Prostate gland (tissue), 2 donors: Measurements from ENCODE around the gene TTLL5. TPM values are rescaled to one million over a fixed set of nuclear protein-coding genes. Genes with fewer than 3 reads are reported as not detected.

Source experiments
- DNase-seq: peaks from one replicate; pipeline ENCODE4 v3.0.0-alpha.2; 2019; ENCODE audit warnings: low spot score
- H3K27ac ChIP-seq, 2 donors: fragments of 200-600 bp; sonication (generic); 2 replicates each; pipeline ENCODE4 v1.5.1; 2017 to 2019
- H3K27me3 ChIP-seq: fragments of 200-600 bp; sonication (generic); replicated peaks from 2 replicates; pipeline ENCODE4 v1.5.1; 2019; ENCODE audit not compliant: insufficient read depth
- H3K36me3 ChIP-seq, 2 donors: fragments of 200-600 bp; sonication (generic); 1 replicate in 1 of 2; 2 replicates in 1 of 2; pipeline versions ENCODE4 v1.5.1 to v1.8.1; 2017 to 2019
- H3K4me1 ChIP-seq: fragments of 200-600 bp; sonication (generic); replicated peaks from 2 replicates; pipeline ENCODE4 v1.5.1; 2019
- H3K4me3 ChIP-seq, 2 donors: fragments of 200-600 bp; sonication (generic); 2 replicates each; pipeline ENCODE4 v1.5.1; 2017 to 2019
- H3K9me3 ChIP-seq: fragments of 200-600 bp; sonication (generic); 2 replicates; pipeline ENCODE4 v1.5.1; 2017
- POLR2A ChIP-seq: fragments of 450-650 bp; IDR thresholded peaks from one replicate; pipeline ENCODE4 v1.6.1; 2016; ENCODE audit warnings: antibody characterized with exemption, mild to moderate bottlenecking
- POLR2AphosphoS5 ChIP-seq: sonication (generic); formaldehyde crosslinking; IDR thresholded peaks from one replicate; pipeline ENCODE4 v1.6.1; 2017; ENCODE audit warnings: antibody characterized with exemption
- WGBS: methylation state at CpG from one replicate; pipeline ENCODE4 v1.1.5; 2018; 5-methylcytosine and 5-hydroxymethylcytosine counted together
- intact Hi-C: fragments of 100-400 bp; cut with DNase I; formaldehyde crosslinking; loops from one replicate; pipeline ENCODE4 v1.14.2; 2022
- total RNA-seq, 2 donors: library from RNA; depleted of rRNA; stranded (reverse); fragments of >200 nt; gene quantifications; one replicate each; pipeline ENCODE4 v1.1.0, GENCODE V29; 2016
- TF ChIP-seq, protein P1 (sequence below), 4 experiments: fragments of 200-600 bp in 2 of 4; fragments of 450-650 bp in 2 of 4; sonication (generic) in 2 of 4; IDR thresholded peaks; 1 replicate in 3 of 4; 2 replicates in 1 of 4; pipeline ENCODE4 v1.5.1; 2016 to 2019; ENCODE audit warnings: antibody characterized with exemption in 4 of 4, mild to moderate bottlenecking in 2 of 4, moderate library complexity in 2 of 4

The TTLL5 gene
- total RNA-seq, 2 donors from 2014 or later, result 40.3 to 46.2 TPM

GRCh38 chr14:75747899-75748298 lies 86.9 kb downstream of the TTLL5 start:
- intact Hi-C loops, result no loop called here
- no peak for DNase-seq
- H3K9me3 ChIP-seq, result no peaks in the 10 kb centered on the region
- TF ChIP-seq POLR2A (no peak), POLR2AphosphoS5 (no peak)
- TF ChIP-seq, protein P1, sequence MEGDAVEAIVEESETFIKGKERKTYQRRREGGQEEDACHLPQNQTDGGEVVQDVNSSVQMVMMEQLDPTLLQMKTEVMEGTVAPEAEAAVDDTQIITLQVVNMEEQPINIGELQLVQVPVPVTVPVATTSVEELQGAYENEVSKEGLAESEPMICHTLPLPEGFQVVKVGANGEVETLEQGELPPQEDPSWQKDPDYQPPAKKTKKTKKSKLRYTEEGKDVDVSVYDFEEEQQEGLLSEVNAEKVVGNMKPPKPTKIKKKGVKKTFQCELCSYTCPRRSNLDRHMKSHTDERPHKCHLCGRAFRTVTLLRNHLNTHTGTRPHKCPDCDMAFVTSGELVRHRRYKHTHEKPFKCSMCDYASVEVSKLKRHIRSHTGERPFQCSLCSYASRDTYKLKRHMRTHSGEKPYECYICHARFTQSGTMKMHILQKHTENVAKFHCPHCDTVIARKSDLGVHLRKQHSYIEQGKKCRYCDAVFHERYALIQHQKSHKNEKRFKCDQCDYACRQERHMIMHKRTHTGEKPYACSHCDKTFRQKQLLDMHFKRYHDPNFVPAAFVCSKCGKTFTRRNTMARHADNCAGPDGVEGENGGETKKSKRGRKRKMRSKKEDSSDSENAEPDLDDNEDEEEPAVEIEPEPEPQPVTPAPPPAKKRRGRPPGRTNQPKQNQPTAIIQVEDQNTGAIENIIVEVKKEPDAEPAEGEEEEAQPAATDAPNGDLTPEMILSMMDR (IDR thresholded peaks at IDR 0.05), result no peak
- H3K4me1 ChIP-seq, result no peaks in the 10 kb centered on the region
- no peaks in the 10 kb centered on the region for H3K36me3 ChIP-seq
- H3K4me3 ChIP-seq, result no peak overlapping the region
- no peaks in the 10 kb centered on the region for H3K27me3 ChIP-seq
- WGBS, result 44% methylated on average over 2 of the region's 2 CpGs
- no peak overlapping the region for H3K27ac ChIP-seq

DNA sequence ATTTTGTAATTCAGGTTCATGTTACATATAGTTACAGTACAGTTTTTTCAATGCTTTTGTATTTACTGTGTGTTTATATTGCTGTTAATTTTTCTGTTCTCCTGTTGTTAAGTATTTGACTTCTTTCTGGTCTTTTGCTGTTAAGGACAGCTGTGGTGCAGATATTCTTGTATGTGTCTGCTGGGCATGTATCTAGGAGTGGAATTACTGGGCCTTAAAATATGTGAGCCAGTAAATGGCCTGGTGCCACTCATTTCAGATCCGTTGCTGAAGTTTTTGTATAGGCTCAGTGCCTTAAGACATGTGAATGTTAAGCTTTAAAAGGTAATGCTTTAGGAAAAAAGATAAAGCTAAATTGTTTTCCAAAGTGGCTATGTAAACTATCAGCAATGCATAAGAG lies 87.3 kb downstream of the TTLL5 start:
- H3K36me3 ChIP-seq, result no peaks in the 10 kb centered on the region
- no peaks in the 10 kb centered on the region for H3K4me1 ChIP-seq
- H3K9me3 ChIP-seq, result no peaks in the 10 kb centered on the region
- H3K4me3 ChIP-seq, result no peak overlapping the region
- no peaks in the 10 kb centered on the region for H3K27me3 ChIP-seq
- TF ChIP-seq POLR2A (no peak), POLR2AphosphoS5 (no peak)
- TF ChIP-seq, protein P1 (IDR thresholded peaks at IDR 0.05), result no peak
- whole genome bisulfite sequencing, result 38% methylated on average over 1 of the region's 1 CpG
- DNase-seq, result no peak
- H3K27ac ChIP-seq, result no peak overlapping the region
- intact Hi-C loops, result no loop called here

DNA sequence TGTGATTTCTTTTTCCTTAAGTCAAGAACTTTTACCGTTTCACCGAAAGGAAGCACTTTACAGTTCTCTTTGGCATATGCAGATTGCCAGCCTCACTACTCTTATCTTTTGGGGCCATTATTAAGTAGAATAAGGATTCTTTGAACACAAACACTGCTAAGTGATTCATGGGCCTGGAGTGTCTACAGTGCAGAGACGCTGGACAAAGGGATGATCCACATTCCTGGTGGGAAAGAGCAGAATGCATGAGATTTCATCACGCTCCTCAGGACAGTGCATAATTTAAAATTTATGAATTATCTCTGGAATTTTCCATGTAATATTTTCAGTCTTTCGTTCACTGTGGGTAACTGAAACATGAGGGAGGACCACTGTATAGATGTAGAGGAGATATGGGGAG lies 90.2 kb downstream of the TTLL5 start:
- intact Hi-C loops, result no loop called here
- no peak for TF ChIP-seq POLR2AphosphoS5
- no peak for TF ChIP-seq POLR2A
- TF ChIP-seq, protein P1 (IDR thresholded peaks at IDR 0.05), result no peak

GRCh38 chr14:75752086-75752485 lies 91.0 kb downstream of the TTLL5 start:
- H3K9me3 ChIP-seq, result no peaks in the 10 kb centered on the region
- H3K36me3 ChIP-seq, result no peaks in the 10 kb centered on the region
- no peak for DNase-seq
- H3K4me3 ChIP-seq, result no peak overlapping the region
- H3K27me3 ChIP-seq, result no peaks in the 10 kb centered on the region
- intact Hi-C loops, result no loop called here
- WGBS, result 77% methylated on average over 3 of the region's 3 CpGs
- H3K27ac ChIP-seq, result no peak overlapping the region
- H3K4me1 ChIP-seq, result no peaks in the 10 kb centered on the region
- TF ChIP-seq, protein P1 (IDR thresholded peaks at IDR 0.05), result no peak
- no peak for TF ChIP-seq POLR2A

More for the DNA sequence above, 90.2 kb downstream of the TTLL5 start:
- no peak for DNase-seq
- Histone ChIP-seq H3K27me3 (no peaks in the 10 kb centered on the region), H3K27ac (no peak overlapping the region), H3K36me3 (no peaks in the 10 kb centered on the region), H3K4me3 (no peak overlapping the region), H3K4me1 (no peaks in the 10 kb centered on the region), H3K9me3 (no peaks in the 10 kb centered on the region)
- 89% methylated on average over 5 of the region's 5 CpGs for WGBS

GRCh38 chr14:75752907-75753594 lies 92.0 kb downstream of the TTLL5 start:
- intact Hi-C loops, result no loop called here
- 39% methylated on average over 4 of the region's 4 CpGs for WGBS
- Histone ChIP-seq H3K36me3 (no peaks in the 10 kb centered on the region), H3K27ac (no peak overlapping the region), H3K9me3 (no peaks in the 10 kb centered on the region), H3K4me1 (no peaks in the 10 kb centered on the region), H3K27me3 (no peaks in the 10 kb centered on the region), H3K4me3 (no peak overlapping the region)
- DNase-seq, result no peak
- TF ChIP-seq POLR2A (no peak), POLR2AphosphoS5 (no peak)
- TF ChIP-seq, protein P1 (IDR thresholded peaks at IDR 0.05), result no peak
